CD4-positive, CD25-positive, alpha-beta regulatory T cell (primary cell): Measurements from ENCODE around the gene L3MBTL4. TPM values are rescaled to one million over a fixed set of nuclear protein-coding genes. Genes with fewer than 3 reads are reported as not detected.

Source experiments
- ATAC-seq, 2 donors: fragments of 150-1000 bp; cut with Tn5 transposase; one replicate each; pipeline ENCODE4 v1.10.0; 2021; ENCODE audit warnings: low read depth in 2 of 2, moderate number of reproducible peaks in 2 of 2, moderate library complexity in 1 of 2
- DNase-seq, 3 donors: peaks; one replicate each; pipeline versions ENCODE4 v3.0.0 to v3.0.0-alpha.2; 2012 to 2022; ENCODE audit warnings: mixed read lengths in 1 of 3
- H3K27ac ChIP-seq: one replicate; pipeline ENCODE4 v1.7.0; 2013; ENCODE audit warnings: mild to moderate bottlenecking, low read length; ENCODE audit not compliant: insufficient read depth, poor library complexity, severe bottlenecking
- H3K27me3 ChIP-seq: one replicate; pipeline ENCODE4 v1.7.0; 2013; ENCODE audit warnings: low read length; ENCODE audit not compliant: control insufficient read depth, insufficient read depth
- H3K36me3 ChIP-seq: one replicate; pipeline ENCODE4 v1.7.0; 2013; ENCODE audit warnings: mild to moderate bottlenecking, low read length, moderate library complexity; ENCODE audit not compliant: control insufficient read depth, insufficient read depth
- H3K4me1 ChIP-seq: 2 replicates; pipeline ENCODE4 v1.7.0; 2013; ENCODE audit warnings: mild to moderate bottlenecking, low read length; ENCODE audit not compliant: insufficient read depth, control insufficient read depth, poor library complexity, severe bottlenecking
- H3K4me3 ChIP-seq: one replicate; pipeline ENCODE4 v1.7.0; 2013; ENCODE audit warnings: low read depth, mild to moderate bottlenecking, low read length, moderate library complexity
- H3K9me3 ChIP-seq, 2 experiments: 1 replicate in 1 of 2; 2 replicates in 1 of 2; pipeline ENCODE4 v1.7.0; 2013; ENCODE audit warnings: low read length in 2 of 2, mild to moderate bottlenecking in 1 of 2, moderate library complexity in 1 of 2; ENCODE audit not compliant: control insufficient read depth in 2 of 2
- H3K27ac Mint-ChIP-seq, 3 donors: one replicate each; pipeline ENCODE4 v1.8.0; 2020 to 2022; ENCODE audit warnings: mild to moderate bottlenecking in 3 of 3, mixed read lengths in 3 of 3, moderate library complexity in 2 of 3
- H3K27me3 Mint-ChIP-seq: one replicate; pipeline ENCODE4 v1.8.0; 2022; ENCODE audit warnings: mild to moderate bottlenecking, mixed read lengths
- H3K36me3 Mint-ChIP-seq: one replicate; pipeline ENCODE4 v1.8.0; 2020; ENCODE audit warnings: mixed read lengths
- H3K4me1 Mint-ChIP-seq, 4 donors: one replicate each; pipeline ENCODE4 v1.8.0; 2020 to 2022; ENCODE audit warnings: mixed read lengths in 4 of 4, mild to moderate bottlenecking in 1 of 4
- H3K4me3 Mint-ChIP-seq, 4 donors: one replicate each; pipeline ENCODE4 v1.8.0; 2020 to 2022; ENCODE audit warnings: mild to moderate bottlenecking in 4 of 4, mixed read lengths in 4 of 4, moderate library complexity in 3 of 4
- H3K9me3 Mint-ChIP-seq, 7 donors: one replicate each; pipeline ENCODE4 v1.8.0; 2020 to 2022; ENCODE audit warnings: mixed read lengths in 7 of 7, mild to moderate bottlenecking in 3 of 7, moderate library complexity in 2 of 7
- polyA plus RNA-seq, 4 donors: library from polyadenylated mRNA; unstranded; fragments of 300-500 nt; fragmentation: Illumina TruSeq; gene quantifications; one replicate each; pipeline ENCODE4 v1.2.3, GENCODE V29; 2021
- total RNA-seq: library from RNA; stranded (reverse); gene quantifications from one replicate; pipeline ENCODE4 v1.2.3, GENCODE V29; 2022

L3MBTL4 gene
- total and polyA plus RNA-seq, 5 donors from 2014 or later: 2.1 TPM; not detected in 4

- no peak overlapping the region for H3K27ac Mint-ChIP-seq
- peaks cover 3 to 36% (median 16%) of the 10 kb centered on the region in 7 donors for H3K9me3 Mint-ChIP-seq
- H3K4me1 Mint-ChIP-seq: no peaks in the 10 kb centered on the region
- ATAC-seq: no peak
- H3K4me3 Mint-ChIP-seq: no peak overlapping the region
- Histone ChIP-seq H3K9me3 (no peaks in the 10 kb centered on the region), H3K27ac (no peak overlapping the region), H3K4me3 (no peak overlapping the region), H3K27me3 (no peaks in the 10 kb centered on the region), H3K36me3 (no peaks in the 10 kb centered on the region), H3K4me1 (no peaks in the 10 kb centered on the region)
- H3K27me3 Mint-ChIP-seq: no peaks in the 10 kb centered on the region
- DNase-seq: no peak
- H3K36me3 Mint-ChIP-seq: no peaks in the 10 kb centered on the region
Measured at GRCh38 chr18:6255886-6256285, 158.8 kb downstream of the L3MBTL4 start.

- H3K4me3 Mint-ChIP-seq: no peak overlapping the region
- no peaks in the 10 kb centered on the region for H3K27me3 Mint-ChIP-seq
- Histone ChIP-seq H3K9me3 (no peaks in the 10 kb centered on the region), H3K27ac (no peak overlapping the region), H3K36me3 (no peaks in the 10 kb centered on the region), H3K27me3 (no peaks in the 10 kb centered on the region), H3K4me1 (no peaks in the 10 kb centered on the region), H3K4me3 (no peak overlapping the region)
- peaks cover 2% of the 10 kb centered on the region for H3K36me3 Mint-ChIP-seq
- ATAC-seq: no peak
- H3K27ac Mint-ChIP-seq: no peak overlapping the region
- H3K9me3 Mint-ChIP-seq: peaks cover 3 to 34% (median 15%) of the 10 kb centered on the region in 7 donors
- DNase-seq: no peak
- H3K4me1 Mint-ChIP-seq: no peaks in the 10 kb centered on the region
Measured at GRCh38 chr18:6255116-6255705, 159.5 kb downstream of the L3MBTL4 start.

DNA sequence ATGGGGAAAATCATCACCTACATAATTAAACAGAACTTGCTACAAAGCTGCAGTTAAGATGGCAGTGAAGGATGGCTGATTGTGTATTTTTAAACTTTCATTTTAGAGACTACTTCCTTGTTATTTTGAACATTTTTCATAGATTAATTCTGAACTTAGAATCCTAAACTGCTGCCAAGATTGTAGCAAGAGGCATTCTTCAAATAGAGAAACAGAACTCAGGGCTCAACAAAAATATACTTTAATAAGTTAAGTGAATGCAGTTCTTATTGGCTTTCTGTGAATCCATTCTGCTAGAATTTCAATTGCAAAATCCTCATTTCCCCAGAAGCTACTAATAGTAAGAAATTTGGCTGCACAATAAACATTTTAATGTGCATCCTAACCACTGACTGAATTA is 160.3 kb downstream of the L3MBTL4 start:
- H3K27me3 Mint-ChIP-seq: no peaks in the 10 kb centered on the region
- peaks cover under 1 to 29% (median 14%) of the 10 kb centered on the region in 7 donors for H3K9me3 Mint-ChIP-seq
- no peaks in the 10 kb centered on the region for H3K4me1 Mint-ChIP-seq
- ATAC-seq (no peak), DNase-seq (no peak)
- Histone ChIP-seq H3K9me3 (no peaks in the 10 kb centered on the region), H3K27me3 (no peaks in the 10 kb centered on the region), H3K4me1 (no peaks in the 10 kb centered on the region), H3K4me3 (no peak overlapping the region), H3K36me3 (no peaks in the 10 kb centered on the region), H3K27ac (no peak overlapping the region)
- H3K4me3 Mint-ChIP-seq: no peak overlapping the region
- peaks cover 4% of the 10 kb centered on the region for H3K36me3 Mint-ChIP-seq
- H3K27ac Mint-ChIP-seq: no peak overlapping the region

GRCh38 chr18:6251084-6251483 is 163.6 kb downstream of the L3MBTL4 start:
- Mint-ChIP-seq H3K27ac (no peak overlapping the region), H3K4me3 (no peak overlapping the region), H3K27me3 (no peaks in the 10 kb centered on the region), H3K9me3 (peaks cover 0 to 12% (median 3%) of the 10 kb centered on the region in 7 donors), H3K36me3 (peaks cover 4% of the 10 kb centered on the region), H3K4me1 (no peaks in the 10 kb centered on the region)
- Histone ChIP-seq H3K27me3 (no peaks in the 10 kb centered on the region), H3K4me1 (no peaks in the 10 kb centered on the region), H3K27ac (no peak overlapping the region), H3K9me3 (no peaks in the 10 kb centered on the region), H3K4me3 (no peak overlapping the region), H3K36me3 (no peaks in the 10 kb centered on the region)
- ATAC-seq: no peak
- DNase-seq: no peak

- H3K9me3 ChIP-seq: no peaks in the 10 kb centered on the region
- no peaks in the 10 kb centered on the region for H3K27me3 Mint-ChIP-seq
- ATAC-seq (no peak), DNase-seq (no peak)
- H3K27me3 ChIP-seq: no peaks in the 10 kb centered on the region
- H3K4me1 ChIP-seq: no peaks in the 10 kb centered on the region
- no peak overlapping the region for H3K4me3 ChIP-seq
- no peak overlapping the region for H3K27ac Mint-ChIP-seq
- H3K36me3 ChIP-seq: no peaks in the 10 kb centered on the region
- peaks cover 4% of the 10 kb centered on the region for H3K36me3 Mint-ChIP-seq
- H3K9me3 Mint-ChIP-seq: peaks cover 0 to 8% (median 3%) of the 10 kb centered on the region in 7 donors
- H3K4me3 Mint-ChIP-seq: no peak overlapping the region
- H3K27ac ChIP-seq: no peak overlapping the region
- H3K4me1 Mint-ChIP-seq: no peaks in the 10 kb centered on the region
Measured at GRCh38 chr18:6249788-6250187, 164.9 kb downstream of the L3MBTL4 start.

- H3K4me1 ChIP-seq: no peaks in the 10 kb centered on the region
- Mint-ChIP-seq H3K27ac (no peak overlapping the region), H3K9me3 (peaks cover 0 to 6% (median 3%) of the 10 kb centered on the region in 7 donors), H3K36me3 (peaks cover 4% of the 10 kb centered on the region), H3K27me3 (no peaks in the 10 kb centered on the region), H3K4me1 (no peaks in the 10 kb centered on the region), H3K4me3 (no peak overlapping the region)
- ATAC-seq (no peak), DNase-seq (no peak)
- H3K36me3 ChIP-seq: no peaks in the 10 kb centered on the region
- H3K9me3 ChIP-seq: no peaks in the 10 kb centered on the region
- no peaks in the 10 kb centered on the region for H3K27me3 ChIP-seq
- H3K27ac ChIP-seq: no peak overlapping the region
- H3K4me3 ChIP-seq: no peak overlapping the region
Measured at GRCh38 chr18:6249170-6249569, 165.5 kb downstream of the L3MBTL4 start.

DNA sequence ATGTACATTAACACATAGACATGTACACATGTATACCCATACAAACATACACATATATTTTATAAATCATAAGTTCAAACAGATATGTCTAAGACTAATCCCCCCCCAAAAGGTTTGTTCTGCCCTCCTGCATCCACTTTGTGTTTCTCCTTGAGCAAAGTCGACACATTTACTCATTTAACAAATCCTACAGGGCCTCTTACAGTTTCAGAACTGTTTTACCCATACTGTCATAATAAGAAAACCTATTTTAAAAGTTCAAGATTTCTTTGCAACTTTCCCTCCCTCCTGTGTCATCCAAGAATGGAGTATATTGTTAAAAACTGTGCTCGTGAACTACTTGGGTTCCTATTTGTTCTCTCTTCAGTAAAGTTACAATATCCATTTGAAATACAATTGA is 166.7 kb downstream of the L3MBTL4 start:
- peaks cover 0 to 6% (median 3%) of the 10 kb centered on the region in 7 donors for H3K9me3 Mint-ChIP-seq
- no peaks in the 10 kb centered on the region for H3K4me1 Mint-ChIP-seq
- no peaks in the 10 kb centered on the region for H3K27me3 Mint-ChIP-seq
- no peak overlapping the region for H3K4me3 Mint-ChIP-seq
- DNase-seq: no peak
- Histone ChIP-seq H3K27ac (no peak overlapping the region), H3K27me3 (no peaks in the 10 kb centered on the region), H3K9me3 (no peaks in the 10 kb centered on the region), H3K36me3 (no peaks in the 10 kb centered on the region), H3K4me3 (no peak overlapping the region), H3K4me1 (no peaks in the 10 kb centered on the region)
- no peak overlapping the region for H3K27ac Mint-ChIP-seq
- ATAC-seq: no peak
- peaks cover 4% of the 10 kb centered on the region for H3K36me3 Mint-ChIP-seq

- H3K27me3 Mint-ChIP-seq: no peaks in the 10 kb centered on the region
- H3K27me3 ChIP-seq: no peaks in the 10 kb centered on the region
- H3K27ac Mint-ChIP-seq: no peak overlapping the region
- H3K27ac ChIP-seq: no peak overlapping the region
- no peaks in the 10 kb centered on the region for H3K4me1 ChIP-seq
- no peak overlapping the region for H3K4me3 ChIP-seq
- H3K9me3 Mint-ChIP-seq: peaks cover 0 to 4% (median 0%) of the 10 kb centered on the region in 7 donors
- H3K4me3 Mint-ChIP-seq: no peak overlapping the region
- ATAC-seq (no peak), DNase-seq (no peak)
- no peaks in the 10 kb centered on the region for H3K9me3 ChIP-seq
- H3K36me3 Mint-ChIP-seq: no peaks in the 10 kb centered on the region
- H3K36me3 ChIP-seq: no peaks in the 10 kb centered on the region
- H3K4me1 Mint-ChIP-seq: no peaks in the 10 kb centered on the region
Measured at GRCh38 chr18:6242004-6242403, 172.7 kb downstream of the L3MBTL4 start.
